H1 (cell line): ENCODE results near the gene ZNF683. TPM values are rescaled to one million over a fixed set of nuclear protein-coding genes. Genes with fewer than 3 reads are reported as not detected.

Source experiments
- CTCF ChIA-PET: fragments of 300-600 bp; sonication (Branson Sonifier 250); formaldehyde crosslinking; loops from one replicate; lab custom pipeline; 2021; ENCODE audit not compliant: partially characterized antibody; lab: Charles Lee
- POLR2A ChIA-PET: fragments of 300-600 bp; sonication (Branson Sonifier 250); formaldehyde crosslinking; loops from one replicate; lab custom pipeline; 2021; ENCODE audit warnings: inconsistent platforms; ENCODE audit not compliant: partially characterized antibody; lab: Charles Lee
- DNase-seq, 2 experiments: peaks; one replicate each; pipeline versions ENCODE4 v3.0.0 to v3.0.0-alpha.2; 2010 to 2022; ENCODE audit warnings: low spot score in 2 of 2, low read depth in 1 of 2, mixed read lengths in 1 of 2
- FAIRE-seq: peaks from 2 replicates; lab custom pipeline; 2011; peaks lifted over from hg19 to GRCh38; lab: Jason Lieb, UNC
- H2AFZ ChIP-seq: 2 replicates; pipeline ENCODE4 v1.8.1; 2012; ENCODE audit warnings: low read length, inconsistent platforms
- H2AK5ac ChIP-seq: 2 replicates; pipeline ENCODE4 v1.6.1; 2013; ENCODE audit warnings: low read depth, low read length
- H2BK120ac ChIP-seq: replicated peaks from 2 replicates; pipeline ENCODE3; 2013; ENCODE audit warnings: low read depth, low read length, inconsistent platforms
- H2BK12ac ChIP-seq: 2 replicates; pipeline ENCODE4 v1.6.1; 2013; ENCODE audit warnings: low read depth, low read length
- H2BK15ac ChIP-seq: 2 replicates; pipeline ENCODE4 v1.6.1; 2013; ENCODE audit warnings: low read length
- H2BK20ac ChIP-seq: 2 replicates; pipeline ENCODE4 v1.6.1; 2013; ENCODE audit warnings: low read length
- H2BK5ac ChIP-seq: 2 replicates; pipeline ENCODE4 v1.6.1; 2013; ENCODE audit warnings: low read depth, low read length
- H3K14ac ChIP-seq: 2 replicates; pipeline ENCODE4 v1.6.1; 2013; ENCODE audit warnings: inconsistent platforms; ENCODE audit not compliant: insufficient read length
- H3K18ac ChIP-seq: 2 replicates; pipeline ENCODE4 v1.6.1; 2013; ENCODE audit warnings: low read length; ENCODE audit errors: extremely low read depth
- H3K23ac ChIP-seq: 2 replicates; pipeline ENCODE4 v1.6.1; 2013; ENCODE audit warnings: inconsistent platforms; ENCODE audit not compliant: insufficient read length
- H3K23me2 ChIP-seq: 2 replicates; pipeline ENCODE4 v1.6.1; 2013; ENCODE audit warnings: low read depth, low read length
- H3K27ac ChIP-seq: 2 replicates; pipeline ENCODE4 v1.6.1; 2011; ENCODE audit warnings: low read depth, low read length, inconsistent platforms
- H3K27me3 ChIP-seq, 4 experiments: replicated peaks in 1 of 4; 1 replicate in 1 of 4; 2 replicates in 3 of 4; pipeline versions ENCODE4 v1.6.1 to v1.8.1; 2011 to 2013; ENCODE audit warnings: low read length in 3 of 4, mild to moderate bottlenecking in 3 of 4, inconsistent platforms in 2 of 4, mixed read lengths in 2 of 4, moderate library complexity in 1 of 4; ENCODE audit not compliant: control insufficient read depth in 3 of 4, insufficient read depth in 3 of 4; ENCODE audit errors: extremely low read depth in 1 of 4
- H3K36me3 ChIP-seq, 4 experiments: 2 replicates each; pipeline versions ENCODE4 v1.6.1 to v1.8.1; 2011 to 2013; ENCODE audit warnings: mild to moderate bottlenecking in 4 of 4, low read length in 3 of 4, moderate library complexity in 2 of 4, control low read depth in 1 of 4, inconsistent platforms in 1 of 4; ENCODE audit not compliant: insufficient read depth in 4 of 4, control insufficient read depth in 2 of 4
- H3K4ac ChIP-seq: replicated peaks from 2 replicates; pipeline ENCODE3; 2013; ENCODE audit warnings: low read length, low read depth, mixed read lengths, inconsistent platforms; ENCODE audit not compliant: insufficient read length
- H3K4me1 ChIP-seq, 4 experiments: replicated peaks in 1 of 4; 1 replicate in 1 of 4; 2 replicates in 3 of 4; pipeline versions ENCODE4 v1.6.1 to v1.8.1; 2011 to 2013; ENCODE audit warnings: low read length in 3 of 4, inconsistent platforms in 2 of 4, mixed read lengths in 1 of 4; ENCODE audit not compliant: insufficient read depth in 4 of 4, control insufficient read depth in 3 of 4
- H3K4me2 ChIP-seq, 2 experiments: 2 replicates each; pipeline versions ENCODE4 v1.6.1 to v1.8.1; 2011 to 2013; ENCODE audit warnings: low read depth in 2 of 2, low read length in 2 of 2, control low read depth in 1 of 2, inconsistent platforms in 1 of 2, mild to moderate bottlenecking in 1 of 2; ENCODE audit not compliant: insufficient read depth in 1 of 2
- H3K4me3 ChIP-seq, 4 experiments: fragments of 200-600, 300-600 bp in 1 of 4; sonication (generic), shearing (Covaris generic), sonication (Bioruptor Twin) in 1 of 4; 2 replicates each; pipeline versions ENCODE4 v1.5.1 to v1.8.1; 2011 to 2016; ENCODE audit warnings: low read length in 4 of 4, low read depth in 3 of 4, control low read depth in 2 of 4, inconsistent platforms in 2 of 4, mild to moderate bottlenecking in 2 of 4, mixed read lengths in 1 of 4, moderate library complexity in 1 of 4; ENCODE audit not compliant: insufficient read depth in 2 of 4; ENCODE audit errors: extremely low read depth in 1 of 4
- H3K56ac ChIP-seq: replicated peaks from 2 replicates; pipeline ENCODE3; 2013; ENCODE audit warnings: low read depth, mild to moderate bottlenecking, mixed read lengths, low read length, inconsistent platforms; ENCODE audit not compliant: insufficient read length
- H3K79me1 ChIP-seq: 2 replicates; pipeline ENCODE4 v1.6.1; 2013; ENCODE audit warnings: low read depth, low read length, control low read depth
- H3K79me2 ChIP-seq, 2 experiments: 2 replicates each; pipeline versions ENCODE4 v1.6.1 to v1.8.1; 2012 to 2013; ENCODE audit warnings: low read length in 2 of 2, mild to moderate bottlenecking in 2 of 2, inconsistent platforms in 1 of 2; ENCODE audit not compliant: insufficient read depth in 2 of 2, control insufficient read depth in 1 of 2
- H3K9ac ChIP-seq, 4 experiments: replicated peaks in 1 of 4; 1 replicate in 1 of 4; 2 replicates in 3 of 4; pipeline versions ENCODE4 v1.6.1 to v1.8.1; 2011 to 2013; ENCODE audit warnings: low read depth in 3 of 4, low read length in 3 of 4, control low read depth in 2 of 4, mild to moderate bottlenecking in 2 of 4, moderate library complexity in 2 of 4, inconsistent platforms in 1 of 4; ENCODE audit errors: extremely low read depth in 1 of 4
- H3K9me3 ChIP-seq, 2 experiments: 2 replicates each; pipeline versions ENCODE4 v1.6.1 to v1.8.1; 2012 to 2013; ENCODE audit warnings: mild to moderate bottlenecking in 2 of 2, moderate library complexity in 2 of 2, control low read depth in 1 of 2, inconsistent platforms in 1 of 2, low read depth in 1 of 2, low read length in 1 of 2, mixed read lengths in 1 of 2; ENCODE audit not compliant: insufficient read depth in 2 of 2
- H4K20me1 ChIP-seq, 2 experiments: replicated peaks in 1 of 2; 2 replicates each; pipeline versions ENCODE3 to v1.8.1; 2011 to 2013; ENCODE audit warnings: inconsistent platforms in 2 of 2, low read length in 2 of 2, mild to moderate bottlenecking in 1 of 2; ENCODE audit not compliant: insufficient read depth in 2 of 2, control insufficient read depth in 1 of 2
- H4K5ac ChIP-seq: 2 replicates; pipeline ENCODE4 v1.6.1; 2013; ENCODE audit warnings: low read length, low read depth, mixed read lengths, inconsistent platforms; ENCODE audit not compliant: insufficient read length
- H4K8ac ChIP-seq: 2 replicates; pipeline ENCODE4 v1.8.0; 2013; ENCODE audit warnings: mild to moderate bottlenecking, moderate library complexity, low read length, inconsistent platforms; ENCODE audit not compliant: insufficient read depth; ENCODE audit errors: extremely low read depth
- H4K91ac ChIP-seq: replicated peaks from 2 replicates; pipeline ENCODE3; 2013; ENCODE audit warnings: low read length, mixed read lengths, inconsistent platforms; ENCODE audit not compliant: insufficient read length
- BCL11A ChIP-seq, 2 experiments: IDR thresholded peaks; one replicate each; pipeline ENCODE4 v1.6.1; 2011; ENCODE audit warnings: low read depth in 2 of 2, low read length in 2 of 2, mild to moderate bottlenecking in 2 of 2
- CBX8 ChIP-seq: fragments of 300-800, 300-1000 bp; sonication (generic); IDR thresholded peaks from 2 replicates; pipeline ENCODE4 v1.7.1; 2016; ENCODE audit warnings: low read depth, low read length, borderline replicate concordance
- CEBPB ChIP-seq: IDR thresholded peaks from 2 replicates; pipeline ENCODE4 v1.6.1; 2012; ENCODE audit warnings: low read depth, low read length
- CTBP2 ChIP-seq: IDR thresholded peaks from 2 replicates; pipeline ENCODE4 v1.7.0; 2011; ENCODE audit warnings: borderline replicate concordance, mild to moderate bottlenecking, moderate library complexity, mixed read lengths, low read length; ENCODE audit not compliant: insufficient read depth, insufficient read length
- EP300 ChIP-seq, 2 experiments: IDR thresholded peaks; 1 replicate in 1 of 2; 2 replicates in 1 of 2; pipeline ENCODE4 v1.6.1; 2011 to 2012; ENCODE audit warnings: low read depth in 2 of 2, low read length in 2 of 2, mild to moderate bottlenecking in 2 of 2, borderline replicate concordance in 1 of 2, inconsistent platforms in 1 of 2, moderate library complexity in 1 of 2
- HDAC2 ChIP-seq, 2 experiments: fragments of 300-600 bp in 1 of 2; sonication (generic) in 1 of 2; IDR thresholded peaks; 2 replicates each; pipeline ENCODE4 v1.6.1; 2011 to 2012; ENCODE audit warnings: low read depth in 2 of 2, low read length in 2 of 2, mild to moderate bottlenecking in 2 of 2, moderate library complexity in 2 of 2, borderline replicate concordance in 1 of 2, inconsistent platforms in 1 of 2
- JUN ChIP-seq: IDR thresholded peaks from 2 replicates; pipeline ENCODE4 v1.6.1; 2011; ENCODE audit warnings: low read depth, mild to moderate bottlenecking, improper control_type of control experiment, low read length
- POLR2A ChIP-seq, 2 experiments: IDR thresholded peaks; 1 replicate in 1 of 2; 2 replicates in 1 of 2; pipeline ENCODE4 v1.6.1; 2011; ENCODE audit warnings: low read depth in 2 of 2, low read length in 2 of 2, mild to moderate bottlenecking in 2 of 2; ENCODE audit errors: control extremely low read depth in 1 of 2
- SIN3A ChIP-seq, 2 experiments: IDR thresholded peaks in 1 of 2; conservative IDR thresholded peaks in 1 of 2; 2 replicates each; pipeline ENCODE4 v1.6.1; 2011 to 2012; ENCODE audit warnings: low read length in 2 of 2, improper control_type of control experiment in 1 of 2, low read depth in 1 of 2, mild to moderate bottlenecking in 1 of 2
- SIRT6 ChIP-seq: IDR thresholded peaks from one replicate; pipeline ENCODE4 v1.7.1; 2012; ENCODE audit warnings: low read length, inconsistent platforms
- YY1 ChIP-seq: IDR thresholded peaks from 2 replicates; pipeline ENCODE4 v1.6.1; 2011; ENCODE audit warnings: low read depth, mild to moderate bottlenecking, low read length
- WGBS, 2 experiments: shearing (Covaris generic) in 1 of 2; methylation state at CpG; one replicate each; pipeline versions ENCODE4 v1.1.6 to v1.1.7; 2013 to 2015; ENCODE audit warnings: low lambda C conversion rate in 2 of 2, mixed read lengths in 2 of 2, inconsistent platforms in 1 of 2, low coverage in 1 of 2, missing lambda C conversion rate in 1 of 2; ENCODE audit not compliant: insufficient replicate concordance in 2 of 2, insufficient coverage in 1 of 2, insufficient read length in 1 of 2; ENCODE audit errors: extremely low coverage in 1 of 2, missing lambda C conversion rate in 1 of 2; 5-methylcytosine and 5-hydroxymethylcytosine counted together
- polyA plus RNA-seq, 7 experiments: library from polyadenylated mRNA; depleted of rRNA in 3 of 7; stranded (reverse) in 5 of 7; unstranded in 2 of 7; fragments of >200 nt in 5 of 7; fragments of 200-250 nt in 2 of 7; gene quantifications; 1 replicate in 5 of 7; 2 replicates in 1 of 7; 4 replicates in 1 of 7; pipeline versions ENCODE4 v1.2.1 to v1.2.3, GENCODE V29; 2011 to 2013; ENCODE audit warnings: missing spikeins in 2 of 7, mixed read lengths in 2 of 7
- total RNA-seq: library from RNA; stranded (reverse); fragmentation: NEBNext Ultra II Directional; extraction: Animal tissue kit (Norgen Biotek cat#: 25700); gene quantifications from 2 replicates; pipeline ENCODE4 v1.2.1, GENCODE V29; 2021

Gene ZNF683
- total and polyA plus RNA-seq, 2 of the 8 experiments (the other 6 are each of a cell fraction or from before 2014, with no cell fraction given): not detected

GRCh38 chr1:26395754-26396153 lies 23.2 kb upstream of the ZNF683 start:
- H3K9ac ChIP-seq: no peak overlapping the region
- no peaks in the 10 kb centered on the region for H4K20me1 ChIP-seq
- no peaks in the 10 kb centered on the region for H3K79me1 ChIP-seq
- CTCF ChIA-PET: interaction anchor here (0.6 to 4.6 kb wide), 27 partner anchors 9 to 190 kb away, joined by 3 to 27 read pairs (median 5); partner anchors contain the start of genes DHDDS, LIN28A and SH3BGRL3
- no peak overlapping the region for H2BK12ac ChIP-seq
- no peak overlapping the region for H3K4ac ChIP-seq
- no peak overlapping the region for H4K5ac ChIP-seq
- peaks cover 1 to 5% (median 3%) of the 10 kb centered on the region in 4 experiments; a peak in 6 of 7 replicates for H3K4me1 ChIP-seq
- 94% methylated on average over 7 of the region's 8 CpGs; no CpG with 5 or more reads in 1 of the 2 experiments for WGBS, 2 experiments
- H4K91ac ChIP-seq: no peak overlapping the region
- no peak overlapping the region for H2AK5ac ChIP-seq
- H3K23me2 ChIP-seq: no peaks in the 10 kb centered on the region; the same call in 1 of the 2 replicates
- DNase-seq (no peak), FAIRE-seq (no peak)
- no peaks in the 10 kb centered on the region for H3K79me2 ChIP-seq
- TF ChIP-seq EP300 (IDR thresholded peaks at IDR 0.05; ENCODE audit: borderline replicate concordance in 1 of 2, low read depth in 2 of 2, low read length in 2 of 2) (no peak), SIRT6 (no peak), YY1 (no peak), HDAC2 (IDR thresholded peaks at IDR 0.05; ENCODE audit: borderline replicate concordance in 1 of 2, low read depth in 2 of 2, low read length in 2 of 2) (no peak), BCL11A (IDR thresholded peaks at IDR 0.05; ENCODE audit: low read depth in 2 of 2, low read length in 2 of 2) (no peak), JUN (no peak), CEBPB (no peak), CBX8 (no peak), POLR2A (IDR thresholded peaks at IDR 0.05; ENCODE audit: control extremely low read depth in 1 of 2, low read depth in 2 of 2, low read length in 2 of 2) (no peak), CTBP2 (no peak), SIN3A (conservative IDR thresholded peaks at IDR 0.05 in 1 of 2, IDR thresholded peaks at IDR 0.05 in 1 of 2; ENCODE audit: low read depth in 1 of 2, low read length in 2 of 2) (no peak)
- H3K23ac ChIP-seq: no peak overlapping the region
- H2BK5ac ChIP-seq: no peak overlapping the region
- no peak overlapping the region for H2BK20ac ChIP-seq
- no peak overlapping the region for H4K8ac ChIP-seq
- no peak overlapping the region for H3K18ac ChIP-seq
- H2BK120ac ChIP-seq: no peak overlapping the region
- H3K4me2 ChIP-seq: no peak overlapping the region
- H3K56ac ChIP-seq: no peak overlapping the region
- POLR2A ChIA-PET: interaction anchor here (12.4 to 15.3 kb wide), 2 partner anchors 15 to 22 kb away, joined by 95 to 166 read pairs; partner anchors contain the start of gene LIN28A
- no peak overlapping the region for H2AFZ ChIP-seq
- H2BK15ac ChIP-seq: 0 out of 2 replicates have a peak overlapping the region, but pooled peaks have one; percentile 83
- H3K9me3 ChIP-seq: no peaks in the 10 kb centered on the region
- H3K36me3 ChIP-seq: no peaks in the 10 kb centered on the region
- no peak overlapping the region for H3K14ac ChIP-seq
- H3K27me3 ChIP-seq: no peaks in the 10 kb centered on the region
- no peak overlapping the region for H3K4me3 ChIP-seq
- no peak overlapping the region for H3K27ac ChIP-seq
